Neural cell (in vitro differentiated cells): Measurements from ENCODE around the gene CHCHD2. TPM values are rescaled to one million over a fixed set of nuclear protein-coding genes. Genes with fewer than 3 reads are reported as not detected.

Source experiments
- H2AFZ ChIP-seq: fragments of 200-600, 300-800 bp; sonication (generic), shearing (Covaris generic); 2 replicates; pipeline ENCODE4 v1.6.0; 2014; ENCODE audit warnings: low read depth, mild to moderate bottlenecking, antibody characterized with exemption, low read length, moderate library complexity
- H3F3A ChIP-seq: fragments of 200-600 bp; shearing (Covaris generic); 2 replicates; pipeline ENCODE4 v1.6.1; 2016; ENCODE audit warnings: mild to moderate bottlenecking, moderate library complexity, mixed read lengths, antibody characterized with exemption, low read length; ENCODE audit not compliant: insufficient read depth, poor library complexity, severe bottlenecking
- H3K27ac ChIP-seq: fragments of 200-600, 300-800 bp; sonication (generic), shearing (Covaris generic); 2 replicates; pipeline ENCODE4 v1.5.1; 2014; ENCODE audit warnings: mild to moderate bottlenecking, low read length, moderate library complexity
- H3K27me3 ChIP-seq: fragments of 300-800, 200-600 bp; sonication (generic), shearing (Covaris generic); 2 replicates; pipeline ENCODE4 v1.6.0; 2014; ENCODE audit warnings: mild to moderate bottlenecking, low read depth, low read length, moderate library complexity; ENCODE audit not compliant: insufficient read depth
- H3K36me3 ChIP-seq: fragments of 300-800, 200-600 bp; sonication (generic), shearing (Covaris generic); 2 replicates; pipeline ENCODE4 v1.5.1; 2014; ENCODE audit warnings: mild to moderate bottlenecking, antibody characterized with exemption, low read length, moderate library complexity; ENCODE audit not compliant: insufficient read depth
- H3K4me2 ChIP-seq: fragments of 300-800, 200-600 bp; sonication (generic), shearing (Covaris generic); 2 replicates; pipeline ENCODE4 v1.6.0; 2014; ENCODE audit warnings: mild to moderate bottlenecking, low read length
- H3K4me3 ChIP-seq: fragments of 300-800, 200-600 bp; sonication (generic), shearing (Covaris generic); 2 replicates; pipeline ENCODE4 v1.5.1; 2014; ENCODE audit warnings: mild to moderate bottlenecking, low read length, moderate library complexity
- H3K79me2 ChIP-seq: fragments of 200-600 bp; shearing (Covaris generic); replicated peaks from 2 replicates; pipeline ENCODE4 v1.6.0; 2014; ENCODE audit warnings: mild to moderate bottlenecking, low read length, moderate library complexity; ENCODE audit not compliant: insufficient read depth
- H3K9ac ChIP-seq: fragments of 300-800, 200-600 bp; sonication (generic), shearing (Covaris generic); 2 replicates; pipeline ENCODE4 v1.6.1; 2016; ENCODE audit warnings: mild to moderate bottlenecking, low read length, mixed read lengths
- H3K9me2 ChIP-seq: fragments of 200-600 bp; shearing (Covaris generic); 2 replicates; pipeline ENCODE4 v1.6.1; 2016; ENCODE audit warnings: mild to moderate bottlenecking, low read length, mixed read lengths; ENCODE audit not compliant: insufficient read depth
- H3K9me3 ChIP-seq: fragments of 200-600, 300-800 bp; sonication (generic), shearing (Covaris generic); 2 replicates; pipeline ENCODE4 v1.6.1; 2016; ENCODE audit warnings: mild to moderate bottlenecking, mixed run types, low read length, moderate library complexity, mixed read lengths
- H4K20me1 ChIP-seq: fragments of 200-600 bp; shearing (Covaris generic); 2 replicates; pipeline ENCODE4 v1.6.1; 2016; ENCODE audit warnings: mild to moderate bottlenecking, mixed run types; ENCODE audit not compliant: insufficient read depth
- CTCF ChIP-seq: fragments of 450-650 bp; IDR thresholded peaks from 2 replicates; pipeline ENCODE4 v1.5.1; 2014; ENCODE audit warnings: antibody characterized with exemption, mild to moderate bottlenecking, moderate library complexity; ENCODE audit not compliant: poor library complexity, severe bottlenecking
- EP300 ChIP-seq: fragments of 450-650 bp; conservative IDR thresholded peaks from 2 replicates; pipeline ENCODE4 v1.6.1; 2014; ENCODE audit warnings: antibody characterized with exemption, mild to moderate bottlenecking, moderate library complexity; ENCODE audit not compliant: poor library complexity, severe bottlenecking
- EZH2 ChIP-seq: fragments of 200-600, 300-800 bp; shearing (Covaris generic), sonication (generic); IDR thresholded peaks from 2 replicates; pipeline ENCODE4 v1.6.1; 2014; ENCODE audit warnings: antibody characterized with exemption, low read length, borderline replicate concordance, mild to moderate bottlenecking; ENCODE audit not compliant: insufficient read depth, poor library complexity, severe bottlenecking
- MXI1 ChIP-seq: fragments of 450-650 bp; conservative IDR thresholded peaks from 2 replicates; pipeline ENCODE4 v1.6.1; 2014; ENCODE audit warnings: antibody characterized with exemption, mild to moderate bottlenecking; ENCODE audit not compliant: poor library complexity, severe bottlenecking
- POLR2AphosphoS5 ChIP-seq: IDR thresholded peaks from 2 replicates; pipeline ENCODE4 v1.6.1; 2012
- RAD21 ChIP-seq: fragments of 450-650 bp; conservative IDR thresholded peaks from 2 replicates; pipeline ENCODE4 v1.6.1; 2014; ENCODE audit warnings: antibody characterized with exemption, mild to moderate bottlenecking, moderate library complexity
- SMC3 ChIP-seq: fragments of 450-650 bp; conservative IDR thresholded peaks from 2 replicates; pipeline ENCODE4 v1.6.1; 2014; ENCODE audit warnings: antibody characterized with exemption, mild to moderate bottlenecking, moderate library complexity; ENCODE audit not compliant: poor library complexity
- TAF1 ChIP-seq: IDR thresholded peaks from 2 replicates; pipeline ENCODE4 v1.6.1; 2012; ENCODE audit warnings: low read depth
- polyA plus RNA-seq: library from polyadenylated mRNA; depleted of rRNA; stranded (reverse); fragments of >200 nt; gene quantifications from 2 replicates; pipeline ENCODE4 v1.2.3, GENCODE V29; 2014
- TF ChIP-seq, protein P1 (sequence below): IDR thresholded peaks from 2 replicates; pipeline ENCODE4 v1.6.1; 2012; ENCODE audit warnings: borderline replicate concordance

CHCHD2 gene
- polyA plus RNA-seq, 1 donor from 2014 or later: 380 TPM

DNA sequence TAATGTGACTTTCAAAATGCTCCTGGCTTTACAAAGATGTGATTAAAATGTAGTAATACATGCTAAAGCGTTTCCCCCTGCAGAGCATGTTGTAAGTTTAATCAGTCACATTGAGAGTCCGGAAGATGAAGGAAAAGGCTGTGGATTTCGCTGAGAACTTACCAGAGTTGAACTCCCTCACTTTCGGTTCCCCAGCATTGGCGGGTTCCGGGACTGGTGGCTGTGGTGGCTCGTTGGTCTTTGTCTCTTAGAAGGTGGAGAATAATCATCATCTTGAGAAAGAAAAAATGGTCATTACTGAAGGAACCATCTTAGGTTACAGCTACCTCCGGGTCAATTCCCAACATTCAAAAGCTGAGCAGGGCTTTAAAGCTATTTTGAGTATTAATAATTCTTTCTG is 19.6 kb upstream of the CHCHD2 start:
- no peaks in the 10 kb centered on the region for H3K36me3 ChIP-seq
- no peak overlapping the region for H3K4me3 ChIP-seq
- H3K27ac ChIP-seq: no peak overlapping the region
- H2AFZ ChIP-seq: no peak overlapping the region
- H3K9me3 ChIP-seq: no peaks in the 10 kb centered on the region
- H3K4me2 ChIP-seq: no peak overlapping the region
- no peaks in the 10 kb centered on the region for H3K9me2 ChIP-seq
- no peaks in the 10 kb centered on the region for H3K79me2 ChIP-seq
- H3K27me3 ChIP-seq: no peaks in the 10 kb centered on the region
- H3K9ac ChIP-seq: no peak overlapping the region
- H3F3A ChIP-seq: no peaks in the 10 kb centered on the region
- TF ChIP-seq RAD21: no peak
- TF ChIP-seq, protein P1, sequence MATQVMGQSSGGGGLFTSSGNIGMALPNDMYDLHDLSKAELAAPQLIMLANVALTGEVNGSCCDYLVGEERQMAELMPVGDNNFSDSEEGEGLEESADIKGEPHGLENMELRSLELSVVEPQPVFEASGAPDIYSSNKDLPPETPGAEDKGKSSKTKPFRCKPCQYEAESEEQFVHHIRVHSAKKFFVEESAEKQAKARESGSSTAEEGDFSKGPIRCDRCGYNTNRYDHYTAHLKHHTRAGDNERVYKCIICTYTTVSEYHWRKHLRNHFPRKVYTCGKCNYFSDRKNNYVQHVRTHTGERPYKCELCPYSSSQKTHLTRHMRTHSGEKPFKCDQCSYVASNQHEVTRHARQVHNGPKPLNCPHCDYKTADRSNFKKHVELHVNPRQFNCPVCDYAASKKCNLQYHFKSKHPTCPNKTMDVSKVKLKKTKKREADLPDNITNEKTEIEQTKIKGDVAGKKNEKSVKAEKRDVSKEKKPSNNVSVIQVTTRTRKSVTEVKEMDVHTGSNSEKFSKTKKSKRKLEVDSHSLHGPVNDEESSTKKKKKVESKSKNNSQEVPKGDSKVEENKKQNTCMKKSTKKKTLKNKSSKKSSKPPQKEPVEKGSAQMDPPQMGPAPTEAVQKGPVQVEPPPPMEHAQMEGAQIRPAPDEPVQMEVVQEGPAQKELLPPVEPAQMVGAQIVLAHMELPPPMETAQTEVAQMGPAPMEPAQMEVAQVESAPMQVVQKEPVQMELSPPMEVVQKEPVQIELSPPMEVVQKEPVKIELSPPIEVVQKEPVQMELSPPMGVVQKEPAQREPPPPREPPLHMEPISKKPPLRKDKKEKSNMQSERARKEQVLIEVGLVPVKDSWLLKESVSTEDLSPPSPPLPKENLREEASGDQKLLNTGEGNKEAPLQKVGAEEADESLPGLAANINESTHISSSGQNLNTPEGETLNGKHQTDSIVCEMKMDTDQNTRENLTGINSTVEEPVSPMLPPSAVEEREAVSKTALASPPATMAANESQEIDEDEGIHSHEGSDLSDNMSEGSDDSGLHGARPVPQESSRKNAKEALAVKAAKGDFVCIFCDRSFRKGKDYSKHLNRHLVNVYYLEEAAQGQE: no peak
- TF ChIP-seq POLR2AphosphoS5: no peak
- no peak for TF ChIP-seq EZH2
- no peak for TF ChIP-seq CTCF
- no peak for TF ChIP-seq TAF1
- no peak for TF ChIP-seq MXI1
- TF ChIP-seq SMC3: no peak
- TF ChIP-seq EP300: no peak
- H4K20me1 ChIP-seq: no peaks in the 10 kb centered on the region

GRCh38 chr7:56124981-56125380 is 18.7 kb upstream of the CHCHD2 start:
- no peaks in the 10 kb centered on the region for H4K20me1 ChIP-seq
- no peak overlapping the region for H3K27ac ChIP-seq
- H3K27me3 ChIP-seq: no peaks in the 10 kb centered on the region
- H3K36me3 ChIP-seq: no peaks in the 10 kb centered on the region
- no peak for TF ChIP-seq CTCF
- TF ChIP-seq SMC3: no peak
- TF ChIP-seq POLR2AphosphoS5: no peak
- no peak for TF ChIP-seq EZH2
- no peak for TF ChIP-seq RAD21
- TF ChIP-seq TAF1: no peak
- TF ChIP-seq EP300: no peak
- TF ChIP-seq MXI1: no peak
- TF ChIP-seq, protein P1: no peak
- no peaks in the 10 kb centered on the region for H3K9me2 ChIP-seq
- no peak overlapping the region for H2AFZ ChIP-seq
- no peaks in the 10 kb centered on the region for H3K79me2 ChIP-seq
- H3K9ac ChIP-seq: no peak overlapping the region
- no peaks in the 10 kb centered on the region for H3K9me3 ChIP-seq
- H3F3A ChIP-seq: no peaks in the 10 kb centered on the region
- H3K4me2 ChIP-seq: no peak overlapping the region
- H3K4me3 ChIP-seq: no peak overlapping the region
